ENCODE results near the gene NEU2. TPM values are rescaled to one million over a fixed set of nuclear protein-coding genes. Genes with fewer than 3 reads are reported as not detected.

NEU2 gene
- total RNA-seq, 1 experiment from 2014 or later, result not detected

- Histone ChIP-seq H3K4me3 (replicated peaks in 1 of 2; ENCODE audit: low read depth in 1 of 2, low read length in 2 of 2) (no peak overlapping the region), H3K9me3 (ENCODE audit: control insufficient read depth in 1 of 2, insufficient read depth in 1 of 2, low read depth in 1 of 2, low read length in 2 of 2) (peaks cover 0 to 4% of the 10 kb centered on the region in 2 experiments; a peak in 1 of 4 replicates), H3K36me3 (ENCODE audit: control insufficient read depth in 1 of 2, insufficient read depth in 2 of 2, low read length in 2 of 2) (no peaks in the 10 kb centered on the region), H3K9me2 (ENCODE audit: insufficient read depth) (no peaks in the 10 kb centered on the region), H3K9ac (ENCODE audit: low read length) (no peak overlapping the region), H3K27ac (ENCODE audit: low read depth, low read length) (no peak overlapping the region), H2AFZ (ENCODE audit: low read depth, low read length, poor library complexity, severe bottlenecking) (no peak overlapping the region), H3K4me2 (ENCODE audit: low read length) (no peak overlapping the region), H3K79me2 (ENCODE audit: insufficient read depth, low read length) (no peaks in the 10 kb centered on the region), H3K27me3 (ENCODE audit: insufficient read depth, low read length) (no peaks in the 10 kb centered on the region), H3K4me1 (ENCODE audit: control insufficient read depth in 1 of 2, insufficient read depth in 2 of 2, low read length in 2 of 2) (peaks cover 0 to 12% of the 10 kb centered on the region in 2 experiments; a peak in 2 of 4 replicates), H4K20me1 (ENCODE audit: insufficient read depth) (no peaks in the 10 kb centered on the region)
- intact Hi-C loops (cut with micrococcal nuclease), result no loop called here
- ChIA-PET POLR2A (no interaction called here), RAD21 (ENCODE audit: low non-redundant PET in 1 of 2, low total read pairs in 2 of 2, uncharacterized antibody in 2 of 2, unreplicated experiment in 2 of 2) (no interaction called here), CTCF (no interaction called here)
- no peak for ATAC-seq
- DNase-seq (ENCODE audit: low read depth, low spot score), result no peak
- no TSS peak for BruUV-seq (replicated peaks)
- TF ChIP-seq, protein P1, sequence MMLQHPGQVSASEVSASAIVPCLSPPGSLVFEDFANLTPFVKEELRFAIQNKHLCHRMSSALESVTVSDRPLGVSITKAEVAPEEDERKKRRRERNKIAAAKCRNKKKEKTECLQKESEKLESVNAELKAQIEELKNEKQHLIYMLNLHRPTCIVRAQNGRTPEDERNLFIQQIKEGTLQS (IDR thresholded peaks at IDR 0.05), result no peak
- no peak for TF ChIP-seq ZNF274 (IDR thresholded peaks at IDR 0.05; ENCODE audit: low read depth, low read length)
- TF ChIP-seq JUND (IDR thresholded peaks at IDR 0.05), result no peak
- TF ChIP-seq ZBTB33 (IDR thresholded peaks at IDR 0.05; ENCODE audit: extremely low read depth, insufficient replicate concordance, low read length), result no peak
- TF ChIP-seq EGR1 (IDR thresholded peaks at IDR 0.05; ENCODE audit: low read depth), result no peak
- no peak for TF ChIP-seq FOSL1 (IDR thresholded peaks at IDR 0.05; ENCODE audit: low read depth)
- no peak for TF ChIP-seq SRF (IDR thresholded peaks at IDR 0.05; ENCODE audit: low read depth)
- no peak for TF ChIP-seq EZH2 (IDR thresholded peaks at IDR 0.05)
- TF ChIP-seq, protein P2, sequence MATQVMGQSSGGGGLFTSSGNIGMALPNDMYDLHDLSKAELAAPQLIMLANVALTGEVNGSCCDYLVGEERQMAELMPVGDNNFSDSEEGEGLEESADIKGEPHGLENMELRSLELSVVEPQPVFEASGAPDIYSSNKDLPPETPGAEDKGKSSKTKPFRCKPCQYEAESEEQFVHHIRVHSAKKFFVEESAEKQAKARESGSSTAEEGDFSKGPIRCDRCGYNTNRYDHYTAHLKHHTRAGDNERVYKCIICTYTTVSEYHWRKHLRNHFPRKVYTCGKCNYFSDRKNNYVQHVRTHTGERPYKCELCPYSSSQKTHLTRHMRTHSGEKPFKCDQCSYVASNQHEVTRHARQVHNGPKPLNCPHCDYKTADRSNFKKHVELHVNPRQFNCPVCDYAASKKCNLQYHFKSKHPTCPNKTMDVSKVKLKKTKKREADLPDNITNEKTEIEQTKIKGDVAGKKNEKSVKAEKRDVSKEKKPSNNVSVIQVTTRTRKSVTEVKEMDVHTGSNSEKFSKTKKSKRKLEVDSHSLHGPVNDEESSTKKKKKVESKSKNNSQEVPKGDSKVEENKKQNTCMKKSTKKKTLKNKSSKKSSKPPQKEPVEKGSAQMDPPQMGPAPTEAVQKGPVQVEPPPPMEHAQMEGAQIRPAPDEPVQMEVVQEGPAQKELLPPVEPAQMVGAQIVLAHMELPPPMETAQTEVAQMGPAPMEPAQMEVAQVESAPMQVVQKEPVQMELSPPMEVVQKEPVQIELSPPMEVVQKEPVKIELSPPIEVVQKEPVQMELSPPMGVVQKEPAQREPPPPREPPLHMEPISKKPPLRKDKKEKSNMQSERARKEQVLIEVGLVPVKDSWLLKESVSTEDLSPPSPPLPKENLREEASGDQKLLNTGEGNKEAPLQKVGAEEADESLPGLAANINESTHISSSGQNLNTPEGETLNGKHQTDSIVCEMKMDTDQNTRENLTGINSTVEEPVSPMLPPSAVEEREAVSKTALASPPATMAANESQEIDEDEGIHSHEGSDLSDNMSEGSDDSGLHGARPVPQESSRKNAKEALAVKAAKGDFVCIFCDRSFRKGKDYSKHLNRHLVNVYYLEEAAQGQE (IDR thresholded peaks at IDR 0.05; ENCODE audit: low read depth), result no peak
- TF ChIP-seq YY1 (IDR thresholded peaks at IDR 0.05; ENCODE audit: extremely low read depth, insufficient replicate concordance, low read depth, low read length), result no peak
- TF ChIP-seq POLR2A (IDR thresholded peaks at IDR 0.05; ENCODE audit: borderline replicate concordance, extremely low read depth, insufficient read depth, insufficient read length), result no peak
- no peak for TF ChIP-seq POLR2AphosphoS5 (IDR thresholded peaks at IDR 0.05; ENCODE audit: low read depth, low read length)
- TF ChIP-seq MAX (IDR thresholded peaks at IDR 0.05), result no peak
- TF ChIP-seq RAD21 (IDR thresholded peaks at IDR 0.05; ENCODE audit: low read depth), result no peak
- TF ChIP-seq ELF1 (IDR thresholded peaks at IDR 0.05; ENCODE audit: borderline replicate concordance, low read depth), result no peak
- TF ChIP-seq CBX3 (IDR thresholded peaks at IDR 0.05; ENCODE audit: low read depth), result no peak
- TF ChIP-seq, protein P3, sequence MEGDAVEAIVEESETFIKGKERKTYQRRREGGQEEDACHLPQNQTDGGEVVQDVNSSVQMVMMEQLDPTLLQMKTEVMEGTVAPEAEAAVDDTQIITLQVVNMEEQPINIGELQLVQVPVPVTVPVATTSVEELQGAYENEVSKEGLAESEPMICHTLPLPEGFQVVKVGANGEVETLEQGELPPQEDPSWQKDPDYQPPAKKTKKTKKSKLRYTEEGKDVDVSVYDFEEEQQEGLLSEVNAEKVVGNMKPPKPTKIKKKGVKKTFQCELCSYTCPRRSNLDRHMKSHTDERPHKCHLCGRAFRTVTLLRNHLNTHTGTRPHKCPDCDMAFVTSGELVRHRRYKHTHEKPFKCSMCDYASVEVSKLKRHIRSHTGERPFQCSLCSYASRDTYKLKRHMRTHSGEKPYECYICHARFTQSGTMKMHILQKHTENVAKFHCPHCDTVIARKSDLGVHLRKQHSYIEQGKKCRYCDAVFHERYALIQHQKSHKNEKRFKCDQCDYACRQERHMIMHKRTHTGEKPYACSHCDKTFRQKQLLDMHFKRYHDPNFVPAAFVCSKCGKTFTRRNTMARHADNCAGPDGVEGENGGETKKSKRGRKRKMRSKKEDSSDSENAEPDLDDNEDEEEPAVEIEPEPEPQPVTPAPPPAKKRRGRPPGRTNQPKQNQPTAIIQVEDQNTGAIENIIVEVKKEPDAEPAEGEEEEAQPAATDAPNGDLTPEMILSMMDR (IDR thresholded peaks at IDR 0.05 in 2 of 3, conservative IDR thresholded peaks at IDR 0.05 in 1 of 3; ENCODE audit: borderline replicate concordance in 1 of 3, insufficient read depth in 1 of 3, low read depth in 2 of 3, low read length in 2 of 3), result no peak
- TF ChIP-seq EZH2phosphoT487 (IDR thresholded peaks at IDR 0.05; ENCODE audit: borderline replicate concordance), result no peak
- TF ChIP-seq TCF7L2 (IDR thresholded peaks at IDR 0.05; ENCODE audit: borderline replicate concordance, extremely low read depth, insufficient read depth, insufficient read length), result no peak
These were observed 3.1 kb downstream of the NEU2 start for GRCh38 chr2:233035426-233036161.

Measured in HCT116 (cell line).